8988T (cell line): ENCODE results near the gene LYPD4.
"Not testable (repeated sequence)": the region's sequence is repeated elsewhere in the genome, so short reads cannot be mapped to it uniquely, and the experiment has no call there.

Source experiments
- DNase-seq: peaks from one replicate; pipeline ENCODE4 v3.0.0; 2011

Gene LYPD4

DNA sequence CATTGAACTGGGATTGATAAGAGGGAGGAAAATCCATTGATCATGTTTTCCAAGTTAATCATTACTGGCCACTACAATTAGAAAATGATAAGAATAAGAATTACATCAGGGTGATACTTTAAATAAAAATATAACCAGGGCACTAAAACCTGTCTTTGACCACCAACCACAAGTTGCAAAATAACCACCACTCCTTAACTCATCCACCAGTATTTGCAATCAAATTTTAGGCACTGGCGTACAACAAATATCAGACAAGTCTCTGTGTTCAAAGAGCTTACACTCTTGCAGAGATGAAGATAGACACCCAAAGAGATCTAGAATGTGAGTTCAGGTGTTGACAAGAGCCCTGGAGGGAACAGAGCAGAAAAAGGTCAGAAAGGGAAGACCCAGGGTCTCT is 47.6 kb downstream of the LYPD4 start:
- DNase-seq, result no peak

DNA sequence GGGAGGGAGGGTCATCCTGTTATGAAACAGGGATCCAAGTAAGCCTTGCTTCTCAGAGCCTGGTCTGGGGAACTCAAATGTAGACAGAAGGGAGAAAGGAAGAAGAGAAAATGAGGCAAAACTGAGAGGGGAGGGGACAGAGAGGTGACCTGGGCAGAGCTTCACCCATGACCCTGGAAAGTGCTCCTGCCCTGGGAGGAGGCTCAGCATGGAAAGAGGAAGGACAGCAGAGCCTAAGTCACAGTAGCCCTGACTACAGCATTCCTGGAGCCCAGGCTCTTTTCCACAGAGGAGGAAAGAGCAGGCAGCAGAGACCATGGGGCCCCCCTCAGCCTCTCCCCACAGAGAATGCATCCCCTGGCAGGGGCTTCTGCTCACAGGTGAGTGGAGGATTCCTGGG is 48.1 kb downstream of the LYPD4 start, which contains the start of gene CEACAM3:
TSS of gene CEACAM3 (plus strand) at position 226 of the 400 bp plus-strand sequence. CDS start at position 317, 91 bp downstream.
- DNase-seq, result no peak

- DNase-seq, result no peak
Measured at GRCh38 chr19:41795031-41795461, 49.4 kb downstream of the LYPD4 start.

- DNase-seq, result no peak
Measured at GRCh38 chr19:41793414-41793727, 51.1 kb downstream of the LYPD4 start.

DNA sequence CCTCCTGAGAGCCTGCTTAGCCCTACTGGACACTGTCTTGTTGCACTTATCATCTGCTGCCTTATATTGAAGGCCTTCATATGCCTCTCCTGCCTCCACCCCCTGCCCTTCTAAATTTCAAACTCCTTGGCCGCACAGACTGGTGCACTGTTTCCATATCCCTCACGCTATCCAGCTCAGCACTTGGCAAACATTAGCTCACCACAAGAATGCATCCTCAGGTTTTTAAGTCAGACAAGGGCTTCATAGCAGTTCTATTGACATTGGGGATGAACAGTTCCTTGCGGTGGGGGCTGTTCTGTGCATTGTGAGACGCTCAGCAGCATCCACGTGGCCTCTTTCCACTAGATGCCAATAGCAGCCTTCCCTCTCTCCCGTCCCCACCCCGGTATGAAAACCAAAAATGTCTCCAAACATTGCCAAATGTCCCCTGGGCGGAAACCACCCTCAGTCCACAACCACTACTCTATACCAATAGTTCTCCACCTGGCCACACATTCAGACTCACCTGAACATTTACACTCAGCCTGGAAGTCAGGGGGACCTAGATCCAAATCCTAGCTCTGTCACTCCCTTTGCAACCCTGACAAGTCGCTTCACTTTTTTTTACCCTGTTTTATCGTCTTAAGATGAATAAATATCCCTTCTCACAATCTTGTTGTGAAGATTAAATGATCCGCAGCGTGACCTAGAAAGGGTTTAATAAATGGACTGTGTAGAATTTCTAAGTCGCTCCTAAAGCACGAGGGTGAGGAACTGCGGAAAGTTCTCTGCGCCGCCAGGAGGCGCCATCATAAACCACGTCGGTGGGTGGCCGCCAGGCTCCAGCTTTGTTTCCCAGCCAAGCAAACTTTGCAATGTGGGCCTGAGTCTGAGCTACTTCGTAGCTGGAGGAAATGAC is 51.7 kb downstream of the LYPD4 start:
- peak; percentile 65 for DNase-seq

GRCh38 chr19:41789053-41789452 is 55.4 kb downstream of the LYPD4 start:
- not testable (repeated sequence) for DNase-seq

DNA sequence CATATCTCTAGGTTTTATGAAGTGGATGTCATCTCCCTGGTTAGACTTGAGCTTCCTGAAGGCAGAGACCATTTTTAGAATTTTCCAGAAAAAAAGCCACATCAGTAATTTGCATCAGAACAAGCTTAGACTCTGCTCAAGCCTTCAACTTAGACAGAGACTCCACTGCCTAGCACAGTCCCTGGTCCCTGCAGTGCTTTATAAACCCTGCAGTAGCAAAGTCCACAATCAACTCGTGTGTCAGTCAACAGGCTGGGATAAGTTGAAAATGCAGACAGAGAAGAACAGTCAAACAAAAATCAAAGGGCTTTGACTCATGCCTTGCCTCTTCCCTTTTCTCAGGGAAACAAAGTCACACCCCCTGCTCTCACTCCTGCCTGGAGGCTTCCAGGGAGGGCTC is 56.0 kb downstream of the LYPD4 start:
- DNase-seq, result not testable (repeated sequence)
